Measurements from ENCODE around the gene NAT14. TPM values are rescaled to one million over a fixed set of nuclear protein-coding genes. Genes with fewer than 3 reads are reported as not detected.

NAT14 gene
- total and polyA plus RNA-seq, 2 donors (not counting 3 experiments of a cell fraction or from before 2014, with no cell fraction given) = 39.1 to 44.7 TPM

GRCh38 chr19:55477905-55478304, 7.1 kb upstream of the NAT14 start:
- TF ChIP-seq EZH2 (IDR thresholded peaks at IDR 0.05; ENCODE audit: borderline replicate concordance, low read depth, low read length, severe bottlenecking) (no peak), JUN (IDR thresholded peaks at IDR 0.05; ENCODE audit: borderline replicate concordance, insufficient read depth, insufficient read length, low read depth) (no peak), MAX (IDR thresholded peaks at IDR 0.05; ENCODE audit: insufficient read depth, insufficient read length) (no peak), MYC (IDR thresholded peaks at IDR 0.05; ENCODE audit: low read depth, low read length) (no peak), POLR2A (IDR thresholded peaks at IDR 0.05; ENCODE audit: low read depth, low read length) (no peak), FOS (IDR thresholded peaks at IDR 0.05; ENCODE audit: borderline replicate concordance, insufficient read depth, low read length) (no peak)
- TF ChIP-seq, protein P1, sequence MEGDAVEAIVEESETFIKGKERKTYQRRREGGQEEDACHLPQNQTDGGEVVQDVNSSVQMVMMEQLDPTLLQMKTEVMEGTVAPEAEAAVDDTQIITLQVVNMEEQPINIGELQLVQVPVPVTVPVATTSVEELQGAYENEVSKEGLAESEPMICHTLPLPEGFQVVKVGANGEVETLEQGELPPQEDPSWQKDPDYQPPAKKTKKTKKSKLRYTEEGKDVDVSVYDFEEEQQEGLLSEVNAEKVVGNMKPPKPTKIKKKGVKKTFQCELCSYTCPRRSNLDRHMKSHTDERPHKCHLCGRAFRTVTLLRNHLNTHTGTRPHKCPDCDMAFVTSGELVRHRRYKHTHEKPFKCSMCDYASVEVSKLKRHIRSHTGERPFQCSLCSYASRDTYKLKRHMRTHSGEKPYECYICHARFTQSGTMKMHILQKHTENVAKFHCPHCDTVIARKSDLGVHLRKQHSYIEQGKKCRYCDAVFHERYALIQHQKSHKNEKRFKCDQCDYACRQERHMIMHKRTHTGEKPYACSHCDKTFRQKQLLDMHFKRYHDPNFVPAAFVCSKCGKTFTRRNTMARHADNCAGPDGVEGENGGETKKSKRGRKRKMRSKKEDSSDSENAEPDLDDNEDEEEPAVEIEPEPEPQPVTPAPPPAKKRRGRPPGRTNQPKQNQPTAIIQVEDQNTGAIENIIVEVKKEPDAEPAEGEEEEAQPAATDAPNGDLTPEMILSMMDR (IDR thresholded peaks at IDR 0.05; ENCODE audit: extremely low read depth in 1 of 2, insufficient read depth in 1 of 2, low read depth in 1 of 2, low read length in 2 of 2) = no peak
- Histone ChIP-seq H3K4me1 (ENCODE audit: control insufficient read depth, extremely low read depth, insufficient read depth, low read length) (peaks cover 10% of the 10 kb centered on the region), H4K20me1 (replicated peaks; ENCODE audit: control insufficient read depth, extremely low read depth, insufficient read depth, low read length) (no peaks in the 10 kb centered on the region), H3K79me2 (ENCODE audit: control insufficient read depth, insufficient read depth, low read length) (peaks cover 17% of the 10 kb centered on the region), H3K9me3 (replicated peaks; ENCODE audit: control insufficient read depth, insufficient read depth, low read length) (no peaks in the 10 kb centered on the region), H2AFZ (ENCODE audit: low read depth, low read length) (no peak overlapping the region), H3K27ac (ENCODE audit: insufficient read depth, low read depth, low read length) (no peak overlapping the region), H3K4me3 (replicated peaks in 1 of 3; ENCODE audit: insufficient read depth in 1 of 3, low read depth in 1 of 3, low read length in 3 of 3) (no peak overlapping the region), H3K4me2 (ENCODE audit: insufficient read depth, low read length) (peak overlapping the region; percentile 92), H3K27me3 (ENCODE audit: control insufficient read depth in 2 of 2, insufficient read depth in 2 of 2, low read length in 2 of 2) (no peaks in the 10 kb centered on the region), H3K36me3 (ENCODE audit: control insufficient read depth in 2 of 2, extremely low read depth in 1 of 2, insufficient read depth in 2 of 2, low read length in 2 of 2) (no peaks in the 10 kb centered on the region), H3K9me1 (replicated peaks; ENCODE audit: control insufficient read depth, extremely low read depth, insufficient read depth, low read length) (no peaks in the 10 kb centered on the region), H3K9ac (replicated peaks; ENCODE audit: extremely low read depth, insufficient read depth, low read length) (no peak overlapping the region)
- ChIA-PET POLR2A (no interaction called here), CTCF (interaction anchor here (0.8 to 6.1 kb wide), 3 partner anchors 9 to 26 kb away, joined by 4 to 62 read pairs (median 14); partner anchors contain the start of gene NAT14)
- FAIRE-seq (no peak), DNase-seq (ENCODE audit: low read depth, low spot score) (no peak)
- BruUV-seq (replicated peaks) = no TSS peak
- dilution Hi-C loops (cut with MboI; ENCODE audit: extremely low pct_ligation_motif_present, low sequenced_read_pairs) = no loop called here
- intact Hi-C loops (cut with micrococcal nuclease) = no loop called here
